ENCODE data around the gene MAN1C1.

MAN1C1 gene

DNA sequence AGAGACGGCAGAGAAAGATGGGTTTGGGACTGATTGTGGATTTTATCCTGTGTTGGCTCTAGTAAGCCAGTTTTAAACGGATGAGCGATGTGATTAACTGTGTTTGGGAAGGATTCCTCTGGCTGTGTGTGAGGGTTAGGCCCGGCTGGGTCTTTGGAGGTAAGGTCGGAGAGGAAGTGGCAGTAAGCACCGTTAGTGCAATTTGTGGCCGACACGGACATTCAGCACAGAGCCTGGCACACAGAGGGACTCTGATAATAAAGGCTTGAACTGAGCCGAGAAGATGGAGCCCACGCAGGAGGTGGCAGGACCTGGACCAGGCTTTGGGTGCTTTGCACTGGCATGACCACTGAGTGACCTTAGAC, 204.5 kb downstream of the MAN1C1 start:
- no peak for TF ChIP-seq SUZ12 (IDR thresholded peaks at IDR 0.05; ENCODE audit: extremely low read depth, insufficient read depth, insufficient read length)
- TF ChIP-seq YY1 (IDR thresholded peaks at IDR 0.05; ENCODE audit: insufficient read depth, insufficient read length) = no peak
- TF ChIP-seq ZNF274 (IDR thresholded peaks at IDR 0.05; ENCODE audit: low read depth, low read length) = no peak
- Histone ChIP-seq H3K9me3 (ENCODE audit: insufficient read depth, low read length) (no peaks in the 10 kb centered on the region), H3K36me3 (ENCODE audit: insufficient read depth, insufficient read length, low read length) (peaks cover 36% of the 10 kb centered on the region), H3K27me3 (ENCODE audit: insufficient read depth, insufficient read length) (peaks cover 7% of the 10 kb centered on the region), H3K9ac (ENCODE audit: insufficient read length, low read depth) (peak overlapping the region; percentile 98), H3K4me1 (ENCODE audit: insufficient read depth, insufficient read length) (peaks cover 16% of the 10 kb centered on the region), H3K4me3 (ENCODE audit: insufficient read length, low read depth) (peak overlapping the region; percentile 87)
- DNase-seq (ENCODE audit: low read depth, low spot score) = no peak

GRCh38 chr1:25821630-25822091, 205.1 kb downstream of the MAN1C1 start:
- Histone ChIP-seq H3K27me3 (ENCODE audit: insufficient read depth, insufficient read length) (peaks cover 7% of the 10 kb centered on the region), H3K36me3 (ENCODE audit: insufficient read depth, insufficient read length, low read length) (peaks cover 36% of the 10 kb centered on the region), H3K9me3 (ENCODE audit: insufficient read depth, low read length) (no peaks in the 10 kb centered on the region), H3K9ac (ENCODE audit: insufficient read length, low read depth) (no peak overlapping the region), H3K4me1 (ENCODE audit: insufficient read depth, insufficient read length) (peaks cover 19% of the 10 kb centered on the region), H3K4me3 (ENCODE audit: insufficient read length, low read depth) (no peak overlapping the region)
- no peak for TF ChIP-seq YY1 (IDR thresholded peaks at IDR 0.05; ENCODE audit: insufficient read depth, insufficient read length)
- no peak for TF ChIP-seq SUZ12 (IDR thresholded peaks at IDR 0.05; ENCODE audit: extremely low read depth, insufficient read depth, insufficient read length)
- TF ChIP-seq ZNF274 (IDR thresholded peaks at IDR 0.05; ENCODE audit: low read depth, low read length) = no peak
- no peak for DNase-seq (ENCODE audit: low read depth, low spot score)

DNA sequence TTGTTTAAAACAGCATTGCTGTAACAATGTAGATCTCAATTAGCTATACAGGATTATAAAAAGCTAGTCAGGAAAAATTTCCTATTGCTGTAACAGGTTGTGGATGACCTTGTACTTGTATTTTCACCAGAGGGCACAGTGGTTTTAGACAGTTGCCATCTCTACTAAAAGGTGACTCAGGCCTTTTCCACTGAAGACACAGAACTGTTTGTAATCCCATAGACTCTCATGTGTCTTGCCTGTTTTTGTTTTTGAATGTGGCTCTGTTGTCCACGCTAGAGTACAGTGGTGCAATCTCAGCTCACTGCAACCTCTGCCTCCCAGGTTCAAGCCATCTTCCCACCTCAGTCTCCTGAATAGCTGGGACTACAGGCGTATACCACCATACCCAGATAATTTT, 209.0 kb downstream of the MAN1C1 start:
- H3K9ac ChIP-seq (ENCODE audit: insufficient read length, low read depth) = no peak overlapping the region
- no peak overlapping the region for H3K4me3 ChIP-seq (ENCODE audit: insufficient read length, low read depth)
- peaks cover 68% of the 10 kb centered on the region for H3K36me3 ChIP-seq (ENCODE audit: insufficient read depth, insufficient read length, low read length)
- H3K4me1 ChIP-seq (ENCODE audit: insufficient read depth, insufficient read length) = peaks cover 10% of the 10 kb centered on the region
- no peak for TF ChIP-seq ZNF274 (IDR thresholded peaks at IDR 0.05; ENCODE audit: low read depth, low read length)
- TF ChIP-seq SUZ12 (IDR thresholded peaks at IDR 0.05; ENCODE audit: extremely low read depth, insufficient read depth, insufficient read length) = no peak
- TF ChIP-seq YY1 (IDR thresholded peaks at IDR 0.05; ENCODE audit: insufficient read depth, insufficient read length) = no peak
- no peaks in the 10 kb centered on the region for H3K9me3 ChIP-seq (ENCODE audit: insufficient read depth, low read length)
- H3K27me3 ChIP-seq (ENCODE audit: insufficient read depth, insufficient read length) = peaks cover 7% of the 10 kb centered on the region
- no peak for DNase-seq (ENCODE audit: low read depth, low spot score)

DNA sequence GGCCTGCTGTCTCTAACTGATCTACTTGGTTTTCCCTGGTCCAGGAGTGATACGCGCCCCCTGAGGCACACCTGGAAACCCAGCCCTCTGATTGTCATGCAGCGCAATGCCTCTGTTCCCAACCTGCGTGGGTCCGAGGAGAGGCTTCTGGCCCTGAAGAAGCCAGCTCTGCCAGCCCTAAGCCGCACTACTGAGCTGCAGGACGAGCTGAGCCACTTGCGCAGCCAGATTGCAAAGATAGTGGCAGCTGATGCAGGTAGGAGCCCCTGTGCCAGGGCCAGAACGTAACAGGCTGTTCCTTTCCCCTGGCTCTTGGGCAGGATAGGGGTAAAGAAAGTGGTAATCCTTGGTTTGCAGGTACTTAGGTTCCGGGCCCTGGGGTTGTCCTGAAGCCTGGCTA, 210.0 kb downstream of the MAN1C1 start:
- no peaks in the 10 kb centered on the region for H3K9me3 ChIP-seq (ENCODE audit: insufficient read depth, low read length)
- H3K4me3 ChIP-seq (ENCODE audit: insufficient read length, low read depth) = no peak overlapping the region
- peaks cover 78% of the 10 kb centered on the region for H3K36me3 ChIP-seq (ENCODE audit: insufficient read depth, insufficient read length, low read length)
- H3K9ac ChIP-seq (ENCODE audit: insufficient read length, low read depth) = no peak overlapping the region
- H3K4me1 ChIP-seq (ENCODE audit: insufficient read depth, insufficient read length) = peaks cover 4% of the 10 kb centered on the region
- peaks cover under 1% of the 10 kb centered on the region for H3K27me3 ChIP-seq (ENCODE audit: insufficient read depth, insufficient read length)
- no peak for TF ChIP-seq SUZ12 (IDR thresholded peaks at IDR 0.05; ENCODE audit: extremely low read depth, insufficient read depth, insufficient read length)
- no peak for TF ChIP-seq ZNF274 (IDR thresholded peaks at IDR 0.05; ENCODE audit: low read depth, low read length)
- TF ChIP-seq YY1 (IDR thresholded peaks at IDR 0.05; ENCODE audit: insufficient read depth, insufficient read length) = no peak
- no peak for DNase-seq (ENCODE audit: low read depth, low spot score)

DNA sequence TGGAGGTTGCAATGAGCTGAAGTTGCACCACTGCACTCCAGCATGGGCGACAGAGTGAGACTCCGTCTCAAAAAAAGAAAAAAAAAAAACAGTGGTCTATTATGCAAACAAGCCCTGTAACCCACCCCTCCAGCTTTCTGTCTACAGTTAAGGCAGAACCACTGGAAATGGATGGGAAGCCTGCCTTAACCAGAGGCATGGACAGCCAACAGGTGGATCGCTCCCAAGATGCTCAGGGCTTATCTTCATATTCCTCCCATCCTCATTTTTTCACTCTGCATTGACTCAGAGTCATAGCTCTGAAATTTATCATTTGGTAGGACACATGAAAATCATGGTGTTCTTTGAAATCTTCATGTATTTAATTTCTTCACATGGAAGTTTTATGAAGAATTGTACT, 211.9 kb downstream of the MAN1C1 start:
- peaks cover 91% of the 10 kb centered on the region for H3K36me3 ChIP-seq (ENCODE audit: insufficient read depth, insufficient read length, low read length)
- H3K27me3 ChIP-seq (ENCODE audit: insufficient read depth, insufficient read length) = no peaks in the 10 kb centered on the region
- no peak overlapping the region for H3K9ac ChIP-seq (ENCODE audit: insufficient read length, low read depth)
- no peaks in the 10 kb centered on the region for H3K9me3 ChIP-seq (ENCODE audit: insufficient read depth, low read length)
- TF ChIP-seq SUZ12 (IDR thresholded peaks at IDR 0.05; ENCODE audit: extremely low read depth, insufficient read depth, insufficient read length) (no peak), YY1 (IDR thresholded peaks at IDR 0.05; ENCODE audit: insufficient read depth, insufficient read length) (no peak), ZNF274 (IDR thresholded peaks at IDR 0.05; ENCODE audit: low read depth, low read length) (no peak)
- H3K4me1 ChIP-seq (ENCODE audit: insufficient read depth, insufficient read length) = peaks cover 4% of the 10 kb centered on the region
- no peak overlapping the region for H3K4me3 ChIP-seq (ENCODE audit: insufficient read length, low read depth)
- DNase-seq (ENCODE audit: low read depth, low spot score) = no peak

- H3K27me3 ChIP-seq (ENCODE audit: insufficient read depth, insufficient read length) = no peaks in the 10 kb centered on the region
- H3K9ac ChIP-seq (ENCODE audit: insufficient read length, low read depth) = no peak overlapping the region
- no peak for DNase-seq (ENCODE audit: low read depth, low spot score)
- H3K9me3 ChIP-seq (ENCODE audit: insufficient read depth, low read length) = no peaks in the 10 kb centered on the region
- H3K36me3 ChIP-seq (ENCODE audit: insufficient read depth, insufficient read length, low read length) = peaks cover 91% of the 10 kb centered on the region
- H3K4me1 ChIP-seq (ENCODE audit: insufficient read depth, insufficient read length) = peaks cover 4% of the 10 kb centered on the region
- no peak for TF ChIP-seq YY1 (IDR thresholded peaks at IDR 0.05; ENCODE audit: insufficient read depth, insufficient read length)
- TF ChIP-seq ZNF274 (IDR thresholded peaks at IDR 0.05; ENCODE audit: low read depth, low read length) = no peak
- no peak for TF ChIP-seq SUZ12 (IDR thresholded peaks at IDR 0.05; ENCODE audit: extremely low read depth, insufficient read depth, insufficient read length)
- no peak overlapping the region for H3K4me3 ChIP-seq (ENCODE audit: insufficient read length, low read depth)
Observed at GRCh38 chr1:25829046-25829445, 212.5 kb downstream of the MAN1C1 start.

DNA sequence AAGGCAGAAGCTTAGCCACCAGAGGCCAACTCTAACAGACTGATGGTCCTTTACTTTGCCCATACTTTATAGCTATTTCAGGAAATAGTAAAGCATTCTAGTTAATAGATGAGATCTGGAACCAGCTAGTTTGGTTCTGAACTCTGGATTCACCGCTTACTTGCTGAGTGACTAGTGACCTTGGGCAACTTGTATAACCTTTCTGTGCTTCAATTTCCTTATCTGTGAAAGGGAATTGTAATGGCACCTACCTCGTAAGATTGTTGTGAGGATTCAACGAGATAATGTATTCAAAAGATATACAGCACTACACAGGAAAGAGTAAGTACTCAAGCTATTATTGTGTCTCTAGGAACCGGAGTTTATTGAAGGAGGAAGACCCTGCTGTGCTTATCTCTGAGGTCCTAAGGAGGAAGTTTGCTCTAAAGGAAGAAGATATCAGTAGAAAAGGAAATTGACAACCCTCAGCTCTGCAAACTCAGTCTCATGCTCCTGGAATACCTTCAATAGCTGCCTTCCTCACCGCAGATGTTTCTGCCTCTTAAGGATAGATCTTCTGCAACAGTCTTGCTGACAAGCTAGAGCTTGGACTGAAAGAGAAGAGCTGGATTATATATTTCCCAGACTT, 215.1 kb downstream of the MAN1C1 start:
- Histone ChIP-seq H3K9ac (ENCODE audit: insufficient read length, low read depth) (no peak overlapping the region), H3K36me3 (ENCODE audit: insufficient read depth, insufficient read length, low read length) (peaks cover 96% of the 10 kb centered on the region), H3K4me1 (ENCODE audit: insufficient read depth, insufficient read length) (peaks cover under 1% of the 10 kb centered on the region), H3K9me3 (ENCODE audit: insufficient read depth, low read length) (no peaks in the 10 kb centered on the region), H3K27me3 (ENCODE audit: insufficient read depth, insufficient read length) (no peaks in the 10 kb centered on the region), H3K4me3 (ENCODE audit: insufficient read length, low read depth) (no peak overlapping the region)
- TF ChIP-seq SUZ12 (IDR thresholded peaks at IDR 0.05; ENCODE audit: extremely low read depth, insufficient read depth, insufficient read length) (no peak), YY1 (IDR thresholded peaks at IDR 0.05; ENCODE audit: insufficient read depth, insufficient read length) (no peak), ZNF274 (IDR thresholded peaks at IDR 0.05; ENCODE audit: low read depth, low read length) (no peak)
- DNase-seq (ENCODE audit: low read depth, low spot score) = no peak

Data from NT2/D1 (cell line).